K562 (cell line): ENCODE measurements around the gene JUND. TPM values are rescaled to one million over a fixed set of nuclear protein-coding genes. Genes with fewer than 3 reads are reported as not detected.

ENCODE experiments used
- EP400 ChIP-seq: fragments of 450-650 bp; IDR thresholded peaks from 2 replicates; pipeline ENCODE4 v1.6.1; 2017; ENCODE audit warnings: antibody characterized with exemption, mild to moderate bottlenecking, moderate library complexity
- FOXK2 ChIP-seq, 2 experiments: fragments of 450-650 bp; IDR thresholded peaks in 1 of 2; conservative IDR thresholded peaks in 1 of 2; 2 replicates each; pipeline ENCODE4 v1.6.1; 2016; ENCODE audit warnings: low read depth in 2 of 2, mild to moderate bottlenecking in 1 of 2
- GABPB1 ChIP-seq: sonication (generic); formaldehyde crosslinking; IDR thresholded peaks from 2 replicates; pipeline ENCODE4 v1.8.0; 2022; ENCODE audit warnings: mild to moderate bottlenecking, missing genetic modification reagents
- HDAC1 ChIP-seq, 2 experiments: fragments of 450-650 bp; IDR thresholded peaks; 2 replicates each; pipeline ENCODE4 v1.6.1; 2016 to 2017; ENCODE audit warnings: inconsistent platforms in 1 of 2, mild to moderate bottlenecking in 1 of 2, moderate library complexity in 1 of 2
- HOXB6 ChIP-seq: fragments of 250-450 bp; sonication (Bioruptor Pico); IDR thresholded peaks from 2 replicates; pipeline ENCODE4 v1.5.1; 2022; ENCODE audit warnings: mild to moderate bottlenecking, borderline replicate concordance
- MTA2 ChIP-seq: fragments of 450-650 bp; IDR thresholded peaks from 2 replicates; pipeline ENCODE4 v1.6.1; 2016; ENCODE audit warnings: low read depth
- RAD21 ChIP-seq, 2 experiments: fragments of 250-450 bp in 1 of 2; fragments of 450-650 bp in 1 of 2; sonication (Bioruptor Pico) in 1 of 2; formaldehyde crosslinking in 1 of 2; IDR thresholded peaks in 1 of 2; conservative IDR thresholded peaks in 1 of 2; 2 replicates each; pipeline versions ENCODE4 v1.4.0 to v1.8.0; 2020 to 2022; ENCODE audit warnings: mild to moderate bottlenecking in 2 of 2, moderate library complexity in 1 of 2
- ZBTB17 ChIP-seq: fragments of 450-650 bp; formaldehyde crosslinking; IDR thresholded peaks from 2 replicates; pipeline ENCODE4 v1.4.0; 2020; ENCODE audit warnings: mild to moderate bottlenecking
- ZBTB8A ChIP-seq: fragments of 450-650 bp; IDR thresholded peaks from 2 replicates; pipeline ENCODE4 v1.6.1; 2018; ENCODE audit warnings: mild to moderate bottlenecking, moderate library complexity; ENCODE audit not compliant: partially characterized antibody
- ZC3H8 ChIP-seq: fragments of 450-650 bp; IDR thresholded peaks from 2 replicates; pipeline ENCODE4 v1.6.1; 2017
- ZNF124 ChIP-seq: sonication (generic); formaldehyde crosslinking; IDR thresholded peaks from 2 replicates; pipeline ENCODE4 v1.8.1; 2022; ENCODE audit warnings: missing genetic modification reagents
- ZNF76 ChIP-seq: fragments of 250-450 bp; sonication (Bioruptor Pico); IDR thresholded peaks from 2 replicates; pipeline ENCODE4 v1.4.0; 2020; ENCODE audit warnings: mild to moderate bottlenecking, moderate library complexity, borderline replicate concordance
- polyA plus RNA-seq, 8 experiments: library from polyadenylated mRNA; depleted of rRNA in 4 of 8; stranded (reverse) in 5 of 8; unstranded in 3 of 8; fragments of >200 nt; fragmentation: Nextera tagmentation in 2 of 8; fragmentation: Illumina TruSeq in 1 of 8; extraction: Ambion mirVana in 2 of 8; extraction: Trizol in 1 of 8; gene quantifications; 2 replicates each; pipeline versions ENCODE4 v1.2.1 to v1.2.3, GENCODE V29; 2011 to 2014; ENCODE audit warnings: inconsistent platforms in 1 of 8, missing spikeins in 1 of 8
- total RNA-seq, 7 experiments: library from RNA; depleted of rRNA in 6 of 7; stranded (reverse); fragments of >200 nt in 6 of 7; fragmentation: Illumina TruSeq in 2 of 7; extraction: Trizol in 2 of 7; gene quantifications; 2 replicates each; pipeline versions ENCODE4 v1.2.1 to v1.2.3, GENCODE V29; 2011 to 2021; ENCODE audit warnings: low replicate concordance in 1 of 7
- TF ChIP-seq, protein P1 (sequence below), 2 experiments: IDR thresholded peaks; 2 replicates each; pipeline ENCODE4 v1.6.1; 2012; ENCODE audit warnings: improper control_type of control experiment in 2 of 2, low read depth in 2 of 2, low read length in 2 of 2, borderline replicate concordance in 1 of 2
- TF ChIP-seq, protein P2 (sequence below): sonication (generic); formaldehyde crosslinking; IDR thresholded peaks from 2 replicates; pipeline ENCODE4 v1.8.0; 2023; ENCODE audit warnings: mild to moderate bottlenecking, missing genetic modification reagents
- TF ChIP-seq, protein P3 (sequence below): fragments of 250-450 bp; sonication (Bioruptor Pico); IDR thresholded peaks from 2 replicates; pipeline ENCODE4 v1.8.0; 2022; ENCODE audit warnings: moderate library complexity, mild to moderate bottlenecking, inconsistent platforms
- TF ChIP-seq, protein P4 (sequence below): fragments of 250-450 bp; sonication (Bioruptor Pico); IDR thresholded peaks from 2 replicates; pipeline ENCODE4 v1.4.0; 2020; ENCODE audit warnings: borderline replicate concordance
- TF ChIP-seq, protein P5 (sequence below): fragments of 200-800 bp; sonication (Bioruptor generic); IDR thresholded peaks from 2 replicates; pipeline ENCODE4 v1.6.1; 2017; ENCODE audit warnings: missing genetic modification characterization, missing compliant biosample characterization

JUND gene
- total and polyA plus RNA-seq, 9 of the 15 experiments (the other 6 are each of a cell fraction or from before 2014, with no cell fraction given) = 6.4 to 286 (median 42.3) TPM

DNA sequence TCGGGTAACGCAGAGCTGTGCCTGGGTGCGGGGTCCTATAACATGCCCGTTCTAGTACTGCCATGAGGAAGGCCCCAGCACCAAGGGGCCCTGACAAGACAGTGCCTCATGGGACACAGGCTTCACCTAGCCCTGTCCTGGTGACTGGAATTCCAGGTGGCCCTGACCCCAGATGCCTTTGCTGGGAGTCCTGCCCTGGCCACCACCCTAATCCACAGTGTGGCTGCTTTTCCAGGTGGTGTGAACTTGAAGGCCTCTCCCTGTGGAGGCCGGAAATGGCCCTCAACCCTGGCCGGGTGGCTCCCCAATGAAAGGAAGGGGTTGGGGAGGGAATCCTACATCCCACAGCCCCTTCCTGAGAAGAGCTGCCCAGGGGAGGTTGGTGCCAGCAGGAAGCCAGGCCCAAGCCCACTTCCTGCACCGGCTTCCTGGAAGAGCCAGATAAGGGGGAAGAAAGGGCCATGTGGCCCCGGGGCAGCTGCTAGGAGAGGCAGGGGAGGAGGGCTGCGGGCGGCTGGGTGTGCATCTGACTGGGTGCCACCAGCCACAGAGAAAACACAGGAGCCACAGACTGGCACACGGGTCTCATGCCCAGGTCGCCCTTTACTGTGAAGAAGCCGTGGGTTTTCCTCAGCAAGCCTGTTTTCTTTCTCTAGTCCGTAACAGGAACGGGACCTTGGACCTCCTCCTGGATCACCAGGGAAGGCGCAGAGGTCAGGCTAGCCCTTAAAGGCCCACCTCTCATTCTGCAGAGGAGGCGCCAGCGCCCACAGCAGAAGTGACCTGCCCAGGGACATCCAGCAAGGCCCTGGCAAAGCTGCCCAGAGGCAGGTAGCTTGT, 36.8 kb upstream of the JUND start (continued):
- TF ChIP-seq, protein P1, sequence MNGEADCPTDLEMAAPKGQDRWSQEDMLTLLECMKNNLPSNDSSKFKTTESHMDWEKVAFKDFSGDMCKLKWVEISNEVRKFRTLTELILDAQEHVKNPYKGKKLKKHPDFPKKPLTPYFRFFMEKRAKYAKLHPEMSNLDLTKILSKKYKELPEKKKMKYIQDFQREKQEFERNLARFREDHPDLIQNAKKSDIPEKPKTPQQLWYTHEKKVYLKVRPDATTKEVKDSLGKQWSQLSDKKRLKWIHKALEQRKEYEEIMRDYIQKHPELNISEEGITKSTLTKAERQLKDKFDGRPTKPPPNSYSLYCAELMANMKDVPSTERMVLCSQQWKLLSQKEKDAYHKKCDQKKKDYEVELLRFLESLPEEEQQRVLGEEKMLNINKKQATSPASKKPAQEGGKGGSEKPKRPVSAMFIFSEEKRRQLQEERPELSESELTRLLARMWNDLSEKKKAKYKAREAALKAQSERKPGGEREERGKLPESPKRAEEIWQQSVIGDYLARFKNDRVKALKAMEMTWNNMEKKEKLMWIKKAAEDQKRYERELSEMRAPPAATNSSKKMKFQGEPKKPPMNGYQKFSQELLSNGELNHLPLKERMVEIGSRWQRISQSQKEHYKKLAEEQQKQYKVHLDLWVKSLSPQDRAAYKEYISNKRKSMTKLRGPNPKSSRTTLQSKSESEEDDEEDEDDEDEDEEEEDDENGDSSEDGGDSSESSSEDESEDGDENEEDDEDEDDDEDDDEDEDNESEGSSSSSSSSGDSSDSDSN (IDR thresholded peaks at IDR 0.05; ENCODE audit: borderline replicate concordance in 1 of 2, low read depth in 2 of 2, low read length in 2 of 2) = peak in 1 of 2 experiments; percentile 52; a peak in 1 of 4 replicates
- no peak for TF ChIP-seq ZNF124 (CRISPR knock-in tag)
- peak; percentile 48; the same call in 1 of the 2 replicates for TF ChIP-seq ZNF76 (CRISPR knock-in tag)
- no peak for TF ChIP-seq ZBTB8A
- TF ChIP-seq, protein P2, sequence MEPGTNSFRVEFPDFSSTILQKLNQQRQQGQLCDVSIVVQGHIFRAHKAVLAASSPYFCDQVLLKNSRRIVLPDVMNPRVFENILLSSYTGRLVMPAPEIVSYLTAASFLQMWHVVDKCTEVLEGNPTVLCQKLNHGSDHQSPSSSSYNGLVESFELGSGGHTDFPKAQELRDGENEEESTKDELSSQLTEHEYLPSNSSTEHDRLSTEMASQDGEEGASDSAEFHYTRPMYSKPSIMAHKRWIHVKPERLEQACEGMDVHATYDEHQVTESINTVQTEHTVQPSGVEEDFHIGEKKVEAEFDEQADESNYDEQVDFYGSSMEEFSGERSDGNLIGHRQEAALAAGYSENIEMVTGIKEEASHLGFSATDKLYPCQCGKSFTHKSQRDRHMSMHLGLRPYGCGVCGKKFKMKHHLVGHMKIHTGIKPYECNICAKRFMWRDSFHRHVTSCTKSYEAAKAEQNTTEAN (CRISPR knock-in tag) = no peak
- TF ChIP-seq, protein P3, sequence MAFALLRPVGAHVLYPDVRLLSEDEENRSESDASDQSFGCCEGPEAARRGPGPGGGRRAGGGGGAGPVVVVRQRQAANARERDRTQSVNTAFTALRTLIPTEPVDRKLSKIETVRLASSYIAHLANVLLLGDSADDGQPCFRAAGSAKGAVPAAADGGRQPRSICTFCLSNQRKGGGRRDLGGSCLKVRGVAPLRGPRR (CRISPR knock-in tag) = no peak
- TF ChIP-seq GABPB1 (CRISPR knock-in tag) = no peak; the same call in 1 of the 2 replicates
- TF ChIP-seq EP400 = peak; percentile 78
- peak; percentile 62 for TF ChIP-seq ZBTB17 (CRISPR knock-in tag)
- peak in 1 of 2 experiments; percentile 42; a peak in 1 of 4 replicates for TF ChIP-seq HDAC1 (IDR thresholded peaks at IDR 0.05)
- TF ChIP-seq, protein P4, sequence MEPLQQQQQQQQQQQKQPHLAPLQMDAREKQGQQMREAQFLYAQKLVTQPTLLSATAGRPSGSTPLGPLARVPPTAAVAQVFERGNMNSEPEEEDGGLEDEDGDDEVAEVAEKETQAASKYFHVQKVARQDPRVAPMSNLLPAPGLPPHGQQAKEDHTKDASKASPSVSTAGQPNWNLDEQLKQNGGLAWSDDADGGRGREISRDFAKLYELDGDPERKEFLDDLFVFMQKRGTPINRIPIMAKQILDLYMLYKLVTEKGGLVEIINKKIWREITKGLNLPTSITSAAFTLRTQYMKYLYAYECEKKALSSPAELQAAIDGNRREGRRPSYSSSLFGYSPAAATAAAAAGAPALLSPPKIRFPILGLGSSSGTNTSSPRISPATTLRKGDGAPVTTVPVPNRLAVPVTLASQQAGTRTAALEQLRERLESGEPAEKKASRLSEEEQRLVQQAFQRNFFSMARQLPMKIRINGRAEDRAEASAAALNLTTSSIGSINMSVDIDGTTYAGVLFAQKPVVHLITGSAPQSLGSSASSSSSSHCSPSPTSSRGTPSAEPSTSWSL = no peak
- TF ChIP-seq FOXK2 (conservative IDR thresholded peaks at IDR 0.05 in 1 of 2, IDR thresholded peaks at IDR 0.05 in 1 of 2; ENCODE audit: low read depth in 2 of 2) = no peak
- no peak for TF ChIP-seq HOXB6 (CRISPR knock-in tag)
- TF ChIP-seq MTA2 = 0 out of 2 replicates have a peak, but pooled peaks have one; percentile 26
- TF ChIP-seq, protein P5, sequence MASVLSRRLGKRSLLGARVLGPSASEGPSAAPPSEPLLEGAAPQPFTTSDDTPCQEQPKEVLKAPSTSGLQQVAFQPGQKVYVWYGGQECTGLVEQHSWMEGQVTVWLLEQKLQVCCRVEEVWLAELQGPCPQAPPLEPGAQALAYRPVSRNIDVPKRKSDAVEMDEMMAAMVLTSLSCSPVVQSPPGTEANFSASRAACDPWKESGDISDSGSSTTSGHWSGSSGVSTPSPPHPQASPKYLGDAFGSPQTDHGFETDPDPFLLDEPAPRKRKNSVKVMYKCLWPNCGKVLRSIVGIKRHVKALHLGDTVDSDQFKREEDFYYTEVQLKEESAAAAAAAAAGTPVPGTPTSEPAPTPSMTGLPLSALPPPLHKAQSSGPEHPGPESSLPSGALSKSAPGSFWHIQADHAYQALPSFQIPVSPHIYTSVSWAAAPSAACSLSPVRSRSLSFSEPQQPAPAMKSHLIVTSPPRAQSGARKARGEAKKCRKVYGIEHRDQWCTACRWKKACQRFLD (CRISPR knock-in tag) = peak; percentile 92
- no peak for TF ChIP-seq ZC3H8
- no peak for TF ChIP-seq RAD21 (CRISPR knock-in tag; conservative IDR thresholded peaks at IDR 0.05 in 1 of 2, IDR thresholded peaks at IDR 0.05 in 1 of 2)
